GM12874 (cell line): ENCODE results near the gene HMGCS1.

Source experiments
- CTCF ChIP-seq: IDR thresholded peaks from 2 replicates; pipeline ENCODE4 v1.5.1; 2011; ENCODE audit warnings: low read depth, mild to moderate bottlenecking, control low read depth, low read length, moderate library complexity; ENCODE audit not compliant: insufficient read depth

The HMGCS1 gene

GRCh38 chr5:43245724-43246385 lies 67.4 kb downstream of the HMGCS1 start:
- TF ChIP-seq CTCF: no peak

GRCh38 chr5:43244823-43245565 lies 68.2 kb downstream of the HMGCS1 start:
- TF ChIP-seq CTCF: no peak

GRCh38 chr5:43243270-43243669 lies 69.9 kb downstream of the HMGCS1 start:
- TF ChIP-seq CTCF: no peak

GRCh38 chr5:43242196-43242595 lies 71.0 kb downstream of the HMGCS1 start:
- TF ChIP-seq CTCF: no peak
